ENCODE measurements around the gene QSOX2.

DNA sequence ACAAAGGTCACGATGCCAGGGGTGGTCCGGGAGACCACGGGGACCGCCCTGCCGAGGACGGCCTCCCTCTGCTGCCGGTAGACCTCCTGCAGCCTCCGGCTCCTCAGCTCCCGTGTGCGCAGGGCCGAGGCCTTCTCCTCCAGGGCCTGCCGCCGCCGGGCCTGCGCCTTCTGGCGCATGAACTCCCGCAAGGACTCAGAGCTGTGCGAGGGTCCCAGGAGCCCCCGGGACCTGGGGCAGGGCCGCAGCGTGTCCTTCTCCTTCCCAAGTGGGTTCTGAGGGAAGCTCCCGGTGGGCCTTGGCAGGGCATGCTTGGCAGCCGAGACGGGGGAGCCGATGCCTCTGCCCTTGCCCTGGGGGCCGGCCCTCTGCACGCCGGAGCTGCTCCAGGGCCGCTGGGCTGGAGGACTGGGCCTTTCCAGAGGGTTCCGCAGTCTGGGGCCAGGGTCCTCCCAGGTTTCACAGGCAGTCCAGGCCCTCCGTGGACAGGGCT lies 44.9 kb upstream of the QSOX2 start:
- TF ChIP-seq, protein P1, sequence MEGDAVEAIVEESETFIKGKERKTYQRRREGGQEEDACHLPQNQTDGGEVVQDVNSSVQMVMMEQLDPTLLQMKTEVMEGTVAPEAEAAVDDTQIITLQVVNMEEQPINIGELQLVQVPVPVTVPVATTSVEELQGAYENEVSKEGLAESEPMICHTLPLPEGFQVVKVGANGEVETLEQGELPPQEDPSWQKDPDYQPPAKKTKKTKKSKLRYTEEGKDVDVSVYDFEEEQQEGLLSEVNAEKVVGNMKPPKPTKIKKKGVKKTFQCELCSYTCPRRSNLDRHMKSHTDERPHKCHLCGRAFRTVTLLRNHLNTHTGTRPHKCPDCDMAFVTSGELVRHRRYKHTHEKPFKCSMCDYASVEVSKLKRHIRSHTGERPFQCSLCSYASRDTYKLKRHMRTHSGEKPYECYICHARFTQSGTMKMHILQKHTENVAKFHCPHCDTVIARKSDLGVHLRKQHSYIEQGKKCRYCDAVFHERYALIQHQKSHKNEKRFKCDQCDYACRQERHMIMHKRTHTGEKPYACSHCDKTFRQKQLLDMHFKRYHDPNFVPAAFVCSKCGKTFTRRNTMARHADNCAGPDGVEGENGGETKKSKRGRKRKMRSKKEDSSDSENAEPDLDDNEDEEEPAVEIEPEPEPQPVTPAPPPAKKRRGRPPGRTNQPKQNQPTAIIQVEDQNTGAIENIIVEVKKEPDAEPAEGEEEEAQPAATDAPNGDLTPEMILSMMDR (IDR thresholded peaks at IDR 0.05): no peak
- TF ChIP-seq EP300 (IDR thresholded peaks at IDR 0.05) (no peak), POLR2A (IDR thresholded peaks at IDR 0.05) (no peak), POLR2AphosphoS5 (IDR thresholded peaks at IDR 0.05) (no peak)

All from upper lobe of left lung (tissue), 4 donors.